Glomerular endothelial cell (primary cell): ENCODE data around the gene TEX29. TPM values are rescaled to one million over a fixed set of nuclear protein-coding genes. Genes with fewer than 3 reads are reported as not detected.

Source experiments
- DNase-seq: peaks from one replicate; pipeline ENCODE4 v3.0.0-alpha.2; 2011; ENCODE audit warnings: low read depth, low spot score; ENCODE audit errors: extremely low read depth
- total RNA-seq: library from RNA; depleted of rRNA; stranded (reverse); fragments of >200 nt; gene quantifications from 2 replicates; pipeline ENCODE4 v1.2.3, GENCODE V29; 2015

The TEX29 gene
- not detected in 2 replicates for total RNA-seq

DNA sequence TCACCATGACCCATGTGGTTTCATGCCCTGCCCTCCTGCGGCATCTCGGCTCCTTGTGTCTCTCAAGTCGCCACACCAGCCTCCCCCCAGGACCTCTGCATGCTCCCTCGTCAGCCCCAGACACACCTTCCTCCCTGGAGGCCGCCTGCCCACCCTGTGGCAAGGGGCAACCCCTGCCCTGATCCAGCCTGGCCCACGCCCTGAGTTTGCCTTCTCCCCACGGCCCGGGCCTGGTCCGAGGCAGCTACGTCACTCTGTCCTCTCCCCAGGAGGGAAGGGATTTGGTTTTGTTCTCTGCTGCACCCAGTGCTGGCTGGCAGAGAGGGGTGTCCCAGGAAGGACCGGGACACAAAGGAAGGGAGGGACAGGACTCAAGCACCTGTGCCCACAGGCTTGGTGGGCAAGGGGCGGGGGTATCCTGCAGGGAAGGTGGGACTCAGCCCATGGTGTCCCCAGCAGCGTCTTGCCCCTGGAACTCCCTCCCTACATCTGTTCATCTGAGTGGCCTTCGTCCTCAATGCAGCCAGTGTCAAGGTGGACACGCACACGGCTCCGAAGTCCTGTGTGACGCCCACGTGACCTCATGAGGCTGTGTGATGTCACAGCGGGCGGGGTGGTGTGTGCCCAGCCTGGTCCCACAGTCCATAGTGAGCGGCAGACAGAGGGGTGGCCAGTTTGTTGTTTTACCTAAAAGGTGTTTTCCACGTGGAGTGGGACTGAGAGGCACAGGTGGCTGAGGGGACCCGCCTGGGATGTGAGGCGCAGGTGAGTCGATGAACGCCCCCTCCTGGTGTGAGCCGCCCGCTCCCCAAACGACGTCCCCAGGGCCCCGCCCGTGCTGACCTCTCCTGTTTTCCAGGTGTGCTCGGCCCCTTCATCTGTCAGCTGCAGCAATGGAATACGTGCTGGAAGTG, at the start of gene TEX29:
TEX29 (plus strand) TSS at position 645 of the 914 bp plus-strand sequence; CDS start at position 894, 249 bp downstream.
- no peak for DNase-seq

DNA sequence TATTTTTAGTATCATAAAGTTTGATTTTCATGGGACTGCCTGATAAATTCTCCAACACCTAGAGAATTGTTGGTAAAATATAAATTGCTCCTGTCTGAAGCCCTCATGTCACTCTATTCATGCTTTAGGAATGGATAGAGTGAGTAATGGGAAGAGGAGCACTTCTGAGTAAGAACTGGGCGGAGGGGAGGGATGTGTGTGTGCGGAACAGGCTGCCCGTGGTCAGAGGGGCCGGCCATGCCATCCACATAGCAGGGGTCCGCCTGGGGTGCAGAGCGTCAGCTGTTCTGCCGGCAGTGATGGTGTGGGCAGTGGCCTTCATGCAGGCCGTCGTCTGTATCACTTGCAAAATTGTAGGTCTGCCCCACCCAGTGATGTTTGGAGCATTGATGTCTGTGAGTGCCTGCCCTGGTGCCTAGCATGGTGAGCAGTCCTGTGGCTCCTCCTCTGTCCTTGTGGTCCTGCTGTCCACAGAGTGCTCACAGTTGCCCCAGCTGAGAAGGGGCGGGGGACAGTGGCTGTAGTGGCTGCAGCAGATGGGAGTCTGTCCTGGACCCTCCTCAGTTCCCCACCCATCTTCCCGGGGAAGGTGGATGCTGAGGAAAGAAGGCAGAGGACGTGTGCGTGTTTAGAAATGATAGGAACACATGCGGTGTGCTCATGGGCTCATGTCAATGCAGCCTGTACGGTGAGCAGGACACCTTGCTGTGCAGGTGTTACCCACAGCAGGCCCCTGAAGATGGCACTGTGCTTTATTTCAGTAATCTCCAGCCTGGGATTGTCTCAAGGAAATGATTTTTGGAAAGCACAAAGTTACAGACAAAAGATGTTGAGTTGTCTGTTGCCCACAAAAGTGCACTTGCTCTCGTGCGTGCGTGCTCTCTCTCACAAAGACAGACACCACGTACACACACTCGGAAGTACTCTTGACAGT, 49.4 kb upstream of the TEX29 start:
- no peak for DNase-seq

- DNase-seq, result no peak
These were observed 48.3 kb upstream of the TEX29 start for GRCh38 chr13:111272117-111272516.

DNA sequence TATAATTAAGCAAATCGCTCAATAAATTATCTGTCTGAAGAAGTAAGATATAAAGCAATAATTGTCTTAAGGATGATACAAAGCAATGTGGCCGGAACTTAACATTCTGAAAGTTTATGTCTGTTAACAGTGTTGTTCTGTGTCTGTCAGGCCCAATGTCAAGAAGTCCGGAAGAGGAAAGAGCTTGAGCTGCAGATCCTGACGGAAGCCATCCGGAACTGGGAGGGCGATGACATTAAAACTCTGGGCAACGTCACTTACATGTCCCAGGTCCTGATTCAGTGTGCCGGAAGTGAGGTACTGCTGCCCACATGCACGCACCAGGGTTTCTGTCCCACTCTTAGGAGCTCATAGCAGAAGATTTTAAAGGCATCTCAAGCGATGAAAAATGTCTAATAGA, 45.1 kb upstream of the TEX29 start:
- no peak for DNase-seq

- no peak for DNase-seq
These were observed 44.3 kb upstream of the TEX29 start for GRCh38 chr13:111275995-111276618.

- no peak for DNase-seq
These were observed 42.2 kb upstream of the TEX29 start for GRCh38 chr13:111278258-111278657.

GRCh38 chr13:111278743-111279652, 41.4 kb upstream of the TEX29 start:
- no peak for DNase-seq

- DNase-seq, result no peak
These were observed 40.2 kb upstream of the TEX29 start for GRCh38 chr13:111280226-111280625.

DNA sequence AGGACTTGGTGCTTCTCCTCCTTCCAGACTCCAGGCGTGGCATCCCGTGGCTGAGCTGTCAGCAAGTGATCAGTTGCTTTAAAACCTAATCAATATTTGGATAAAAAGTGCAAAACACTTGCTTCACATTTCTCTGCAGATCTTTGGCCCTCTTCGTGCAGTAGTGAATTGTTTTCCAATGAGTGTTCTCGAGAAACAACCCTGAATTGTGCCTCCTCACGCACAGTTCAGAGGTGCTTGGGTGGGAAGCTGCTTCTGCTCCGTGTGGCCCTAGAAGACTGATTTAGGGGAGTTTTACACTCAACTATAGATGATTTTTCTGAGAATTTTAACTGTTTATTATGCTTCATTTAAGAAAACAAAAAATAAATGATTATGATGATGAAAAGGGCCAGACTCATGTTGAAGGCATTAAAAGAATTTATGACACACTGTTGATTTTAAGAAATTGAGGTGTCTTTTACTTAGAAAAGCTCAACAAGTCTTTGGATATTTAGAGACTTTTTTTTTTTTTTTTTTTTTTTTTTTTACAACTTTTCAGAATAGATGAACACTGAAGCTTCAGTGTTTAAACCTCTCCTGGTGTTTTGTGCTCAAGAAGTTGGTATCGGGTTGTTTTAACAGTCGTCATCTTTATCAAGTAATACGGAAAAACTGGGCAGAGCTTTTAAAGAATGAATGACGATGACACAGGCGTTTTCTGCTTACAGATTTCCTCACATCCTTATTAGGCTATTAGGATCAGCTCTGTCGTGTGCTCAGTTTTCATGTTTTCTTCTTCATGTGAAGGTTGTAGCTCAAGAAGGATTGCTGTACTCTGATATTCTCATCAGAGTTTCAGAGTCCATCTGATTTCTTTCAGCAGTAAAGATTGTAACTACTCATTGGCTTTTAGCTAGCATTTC, 39.5 kb upstream of the TEX29 start:
- DNase-seq, result no peak

GRCh38 chr13:111281751-111282311, 38.6 kb upstream of the TEX29 start:
- DNase-seq, result no peak

DNA sequence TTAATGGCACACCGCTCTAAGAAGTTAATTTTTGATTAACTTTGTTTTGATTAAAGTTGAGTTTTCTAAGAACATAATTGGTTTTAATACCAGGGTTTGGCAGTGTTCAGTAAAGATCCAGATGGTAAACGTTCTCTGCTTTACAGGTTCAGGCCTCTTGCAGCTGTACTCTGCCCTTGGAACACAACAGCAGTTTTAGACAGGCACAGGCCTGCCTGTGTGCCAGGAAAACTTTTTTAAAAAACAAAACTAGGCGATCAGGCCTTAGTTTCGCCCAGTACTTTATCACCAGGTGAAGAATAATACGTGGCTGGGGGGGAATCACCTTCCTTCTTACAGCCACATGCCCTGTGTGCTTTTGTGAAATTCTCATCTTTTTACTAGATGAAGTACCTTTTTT, 38.0 kb upstream of the TEX29 start:
- no peak for DNase-seq

DNA sequence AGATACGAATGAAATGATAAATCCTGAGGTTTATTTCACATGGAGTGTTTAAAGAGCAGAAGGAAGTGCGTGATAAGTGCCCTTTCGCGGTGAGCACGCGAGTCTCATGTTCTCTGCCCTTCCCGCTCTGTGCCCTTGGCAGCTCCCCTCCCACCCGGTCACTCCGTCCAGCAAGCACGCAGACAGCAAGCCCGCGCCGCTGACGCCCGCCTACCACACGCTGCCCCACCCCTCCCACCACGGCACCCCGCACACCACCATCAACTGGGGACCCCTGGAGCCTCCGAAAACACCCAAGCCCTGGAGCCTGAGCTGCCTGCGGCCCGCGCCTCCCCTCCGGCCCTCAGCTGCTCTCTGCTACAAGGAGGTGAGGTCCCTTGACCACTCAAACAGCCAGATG, 37.4 kb upstream of the TEX29 start:
- no peak for DNase-seq

DNA sequence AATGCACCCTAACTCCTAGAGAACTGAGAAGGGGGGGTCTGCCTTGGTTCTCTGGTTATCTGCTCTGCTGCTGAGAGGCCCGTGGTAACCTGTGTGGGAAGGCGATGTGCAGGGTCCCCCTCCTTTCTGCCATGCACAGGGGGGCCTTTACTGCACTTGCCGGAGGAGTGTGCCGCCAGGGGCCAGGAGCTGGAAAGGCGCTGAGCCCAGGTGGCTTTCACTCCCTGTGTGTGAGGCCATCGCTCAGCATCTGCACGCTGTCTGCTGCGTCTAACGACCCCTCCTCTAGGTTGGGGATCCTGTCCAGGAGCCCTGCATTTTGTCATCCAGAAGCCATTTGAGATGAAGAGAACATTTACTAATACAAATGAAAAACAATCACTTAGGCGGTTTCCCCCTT, 37.0 kb upstream of the TEX29 start:
- DNase-seq, result no peak

GRCh38 chr13:111283991-111284390, 36.5 kb upstream of the TEX29 start:
- no peak for DNase-seq

DNA sequence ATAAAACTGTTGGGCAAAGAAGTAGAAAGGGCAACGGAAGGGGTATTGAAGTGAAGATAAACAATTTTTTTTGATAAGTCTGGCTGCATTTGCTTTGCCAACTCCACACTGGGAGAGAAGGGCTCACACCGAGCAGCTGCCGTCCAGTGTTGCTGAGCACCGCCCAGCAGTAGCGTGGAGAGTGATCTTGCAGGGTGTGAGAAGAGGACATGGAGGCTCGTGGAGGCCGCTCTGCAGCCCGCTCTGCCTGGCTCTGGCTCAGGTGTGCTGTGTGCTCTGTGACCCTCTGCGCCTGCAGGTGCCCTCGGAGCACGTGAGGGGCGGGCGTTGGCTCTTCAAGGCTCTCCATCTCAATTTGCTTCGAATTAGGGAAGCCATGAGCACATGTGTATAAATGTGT, 35.9 kb upstream of the TEX29 start:
- no peak for DNase-seq

GRCh38 chr13:111286162-111286561, 34.3 kb upstream of the TEX29 start:
- DNase-seq, result no peak

GRCh38 chr13:111286749-111287148, 33.7 kb upstream of the TEX29 start:
- no peak for DNase-seq

DNA sequence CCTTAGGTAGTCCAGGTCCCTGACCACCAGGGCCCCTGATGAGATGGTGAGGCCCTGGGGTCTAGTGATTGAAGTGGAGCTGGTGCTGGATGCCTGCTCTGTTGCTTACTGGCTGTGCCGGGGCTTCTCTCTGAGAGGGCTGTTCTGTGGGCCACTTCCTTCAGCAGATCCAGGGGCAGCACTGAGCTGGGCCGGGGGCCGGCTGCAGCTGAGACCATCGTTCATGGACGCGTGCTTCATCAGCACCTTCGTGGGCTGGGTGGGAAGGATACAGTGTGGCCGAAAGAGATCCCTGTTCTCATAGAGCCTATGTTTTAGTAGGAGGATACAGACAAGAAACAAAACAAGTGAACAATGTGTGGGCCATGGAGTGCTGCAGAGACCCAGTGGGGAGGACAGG, 33.2 kb upstream of the TEX29 start:
- DNase-seq, result no peak

GRCh38 chr13:111288276-111288675, 32.2 kb upstream of the TEX29 start:
- no peak for DNase-seq
